Measurements from ENCODE around the gene GUCY1A2. TPM values are rescaled to one million over a fixed set of nuclear protein-coding genes. Genes with fewer than 3 reads are reported as not detected.

GUCY1A2 gene
- total RNA-seq, 2 experiments from 2014 or later: not detected

DNA sequence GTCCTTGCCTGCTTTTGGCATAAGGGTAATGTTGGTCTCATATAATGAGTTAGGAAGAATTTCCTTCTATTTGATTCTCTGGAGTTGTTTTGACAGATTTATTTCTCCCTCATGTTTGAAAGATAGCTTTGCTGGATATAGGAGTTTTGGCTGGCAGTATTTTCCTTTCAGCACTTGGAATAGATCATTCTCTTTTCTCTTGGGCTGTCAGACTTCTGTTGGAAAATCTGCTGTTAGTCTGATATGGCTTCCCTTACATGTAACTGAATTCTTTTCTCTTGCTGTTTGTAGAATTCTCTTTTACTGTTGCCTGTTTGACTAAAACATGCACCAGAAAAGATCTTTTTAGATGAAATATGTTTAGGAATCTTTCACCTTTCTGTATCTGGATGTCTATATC lies 165.5 kb downstream of the GUCY1A2 start:
- Histone ChIP-seq H3K36me3 (ENCODE audit: insufficient read depth, low read length) (no peaks in the 10 kb centered on the region), H3K27me3 (ENCODE audit: control insufficient read depth in 1 of 2, insufficient read depth in 2 of 2, low read length in 2 of 2) (no peaks in the 10 kb centered on the region), H3K9me3 (ENCODE audit: control insufficient read depth in 1 of 2, insufficient read depth in 1 of 2, low read length in 2 of 2) (peaks cover 16 to 17% of the 10 kb centered on the region in 2 experiments), H3K4me1 (ENCODE audit: insufficient read depth, low read length) (no peaks in the 10 kb centered on the region), H3K27ac (ENCODE audit: low read depth in 1 of 2, low read length in 2 of 2) (no peak overlapping the region), H3K4me3 (ENCODE audit: low read length) (no peak overlapping the region)
- no peaks in the 10 kb centered on the region for H3K4me1 Mint-ChIP-seq (ENCODE audit: low read depth)
- no peaks in the 10 kb centered on the region for H3K36me3 Mint-ChIP-seq (ENCODE audit: low read depth)
- DNase-seq (no peak), ATAC-seq (ENCODE audit: poor library complexity) (no peak)
- H3K27ac Mint-ChIP-seq: no peak overlapping the region
- H3K9me3 Mint-ChIP-seq: peaks cover 17% of the 10 kb centered on the region
- ChIA-PET CTCF (no interaction called here), POLR2A (no interaction called here)
- H3K4me3 Mint-ChIP-seq: no peak overlapping the region
- no peaks in the 10 kb centered on the region for H3K27me3 Mint-ChIP-seq
- intact Hi-C loops (cut with DNase I, micrococcal nuclease): no loop called here
- TF ChIP-seq, protein P1, sequence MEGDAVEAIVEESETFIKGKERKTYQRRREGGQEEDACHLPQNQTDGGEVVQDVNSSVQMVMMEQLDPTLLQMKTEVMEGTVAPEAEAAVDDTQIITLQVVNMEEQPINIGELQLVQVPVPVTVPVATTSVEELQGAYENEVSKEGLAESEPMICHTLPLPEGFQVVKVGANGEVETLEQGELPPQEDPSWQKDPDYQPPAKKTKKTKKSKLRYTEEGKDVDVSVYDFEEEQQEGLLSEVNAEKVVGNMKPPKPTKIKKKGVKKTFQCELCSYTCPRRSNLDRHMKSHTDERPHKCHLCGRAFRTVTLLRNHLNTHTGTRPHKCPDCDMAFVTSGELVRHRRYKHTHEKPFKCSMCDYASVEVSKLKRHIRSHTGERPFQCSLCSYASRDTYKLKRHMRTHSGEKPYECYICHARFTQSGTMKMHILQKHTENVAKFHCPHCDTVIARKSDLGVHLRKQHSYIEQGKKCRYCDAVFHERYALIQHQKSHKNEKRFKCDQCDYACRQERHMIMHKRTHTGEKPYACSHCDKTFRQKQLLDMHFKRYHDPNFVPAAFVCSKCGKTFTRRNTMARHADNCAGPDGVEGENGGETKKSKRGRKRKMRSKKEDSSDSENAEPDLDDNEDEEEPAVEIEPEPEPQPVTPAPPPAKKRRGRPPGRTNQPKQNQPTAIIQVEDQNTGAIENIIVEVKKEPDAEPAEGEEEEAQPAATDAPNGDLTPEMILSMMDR (IDR thresholded peaks at IDR 0.05): no peak

DNA sequence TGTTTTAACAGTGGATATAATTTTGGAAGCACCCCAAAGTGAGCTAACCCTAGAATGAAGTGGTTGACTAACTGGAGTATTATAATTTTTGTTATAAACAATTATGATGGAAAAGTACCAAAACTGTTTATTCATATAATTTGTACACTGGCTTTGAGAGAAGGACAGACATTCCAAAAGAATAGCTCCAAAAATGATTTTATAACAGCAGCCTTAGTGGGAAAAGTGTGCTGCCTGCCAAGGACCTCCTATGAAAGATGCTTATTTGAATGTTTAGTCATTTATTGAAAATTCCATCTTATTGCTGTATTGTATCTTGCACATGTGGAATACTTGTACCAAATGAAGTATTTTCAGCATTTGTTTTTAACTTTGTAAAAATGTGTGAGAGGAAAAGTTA lies 169.8 kb downstream of the GUCY1A2 start:
- no peak overlapping the region for H3K27ac ChIP-seq (ENCODE audit: low read depth in 1 of 2, low read length in 2 of 2)
- no peak overlapping the region for H3K27ac Mint-ChIP-seq
- ChIA-PET CTCF (no interaction called here), POLR2A (no interaction called here)
- DNase-seq (no peak), ATAC-seq (ENCODE audit: poor library complexity) (no peak)
- H3K4me1 Mint-ChIP-seq (ENCODE audit: low read depth): no peaks in the 10 kb centered on the region
- H3K36me3 Mint-ChIP-seq (ENCODE audit: low read depth): no peaks in the 10 kb centered on the region
- peaks cover 10% of the 10 kb centered on the region for H3K9me3 Mint-ChIP-seq
- intact Hi-C loops (cut with DNase I, micrococcal nuclease): no loop called here
- H3K4me3 ChIP-seq (ENCODE audit: low read length): no peak overlapping the region
- no peaks in the 10 kb centered on the region for H3K36me3 ChIP-seq (ENCODE audit: insufficient read depth, low read length)
- TF ChIP-seq, protein P1 (IDR thresholded peaks at IDR 0.05): no peak
- H3K27me3 Mint-ChIP-seq: no peaks in the 10 kb centered on the region
- no peak overlapping the region for H3K4me3 Mint-ChIP-seq
- H3K27me3 ChIP-seq (ENCODE audit: control insufficient read depth in 1 of 2, insufficient read depth in 2 of 2, low read length in 2 of 2): no peaks in the 10 kb centered on the region
- H3K4me1 ChIP-seq (ENCODE audit: insufficient read depth, low read length): no peaks in the 10 kb centered on the region
- peaks cover 0 to 11% of the 10 kb centered on the region in 2 experiments for H3K9me3 ChIP-seq (ENCODE audit: control insufficient read depth in 1 of 2, insufficient read depth in 1 of 2, low read length in 2 of 2)

DNA sequence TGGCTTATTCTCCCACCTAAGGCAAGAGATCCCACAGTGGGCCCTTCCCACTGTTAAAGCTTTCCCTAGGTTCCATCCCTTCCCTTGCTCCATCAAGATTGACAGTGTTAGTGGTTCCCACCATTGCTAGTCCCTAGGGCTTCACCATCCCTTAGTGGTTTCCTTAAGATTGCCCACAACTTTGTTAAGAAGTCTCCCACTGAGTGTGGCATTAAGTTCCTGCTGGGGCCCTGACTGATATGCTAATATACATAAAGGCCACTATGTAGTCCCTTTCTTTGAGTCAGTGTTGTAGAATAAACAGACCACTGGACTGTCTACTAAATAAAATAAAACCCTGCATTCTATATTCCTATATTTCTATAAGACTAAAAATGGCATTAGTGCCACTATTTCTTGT lies 176.1 kb downstream of the GUCY1A2 start:
- no peaks in the 10 kb centered on the region for H3K36me3 Mint-ChIP-seq (ENCODE audit: low read depth)
- ChIA-PET POLR2A (no interaction called here), CTCF (no interaction called here)
- H3K27ac ChIP-seq (ENCODE audit: low read depth in 1 of 2, low read length in 2 of 2): no peak overlapping the region
- no peaks in the 10 kb centered on the region for H3K36me3 ChIP-seq (ENCODE audit: insufficient read depth, low read length)
- ATAC-seq (ENCODE audit: poor library complexity) (no peak), DNase-seq (no peak)
- H3K9me3 ChIP-seq (ENCODE audit: control insufficient read depth in 1 of 2, insufficient read depth in 1 of 2, low read length in 2 of 2): no peaks in the 10 kb centered on the region
- H3K4me3 ChIP-seq (ENCODE audit: low read length): no peak overlapping the region
- no peak overlapping the region for H3K27ac Mint-ChIP-seq
- TF ChIP-seq, protein P1 (IDR thresholded peaks at IDR 0.05): no peak
- H3K4me1 ChIP-seq (ENCODE audit: insufficient read depth, low read length): no peaks in the 10 kb centered on the region
- peaks cover 9% of the 10 kb centered on the region for H3K9me3 Mint-ChIP-seq
- H3K27me3 ChIP-seq (ENCODE audit: control insufficient read depth in 1 of 2, insufficient read depth in 2 of 2, low read length in 2 of 2): no peaks in the 10 kb centered on the region
- no peaks in the 10 kb centered on the region for H3K27me3 Mint-ChIP-seq
- H3K4me1 Mint-ChIP-seq (ENCODE audit: low read depth): no peaks in the 10 kb centered on the region
- intact Hi-C loops (cut with DNase I, micrococcal nuclease): no loop called here
- no peak overlapping the region for H3K4me3 Mint-ChIP-seq
